Osteocyte (in vitro differentiated cells): ENCODE results near the gene GRN. TPM values are rescaled to one million over a fixed set of nuclear protein-coding genes. Genes with fewer than 3 reads are reported as not detected.
"Not testable (repeated sequence)": the region's sequence is repeated elsewhere in the genome, so short reads cannot be mapped to it uniquely, and the experiment has no call there.

Source experiments
- DNase-seq: peaks from one replicate; pipeline ENCODE4 v3.0.0; 2021; ENCODE audit warnings: mixed read lengths; ENCODE audit not compliant: unreplicated experiment; ENCODE audit errors: extremely low spot score
- H3K27ac Mint-ChIP-seq: one replicate; pipeline ENCODE4 v1.8.0; 2021; ENCODE audit warnings: mild to moderate bottlenecking, mixed read lengths; ENCODE audit not compliant: unreplicated experiment
- H3K27me3 Mint-ChIP-seq: one replicate; pipeline ENCODE4 v1.8.0; 2021; ENCODE audit warnings: mixed read lengths; ENCODE audit not compliant: unreplicated experiment
- H3K36me3 Mint-ChIP-seq: one replicate; pipeline ENCODE4 v1.8.0; 2021; ENCODE audit warnings: mixed read lengths; ENCODE audit not compliant: unreplicated experiment
- H3K4me1 Mint-ChIP-seq: one replicate; pipeline ENCODE4 v1.8.0; 2021; ENCODE audit warnings: mixed read lengths; ENCODE audit not compliant: unreplicated experiment
- H3K4me3 Mint-ChIP-seq: one replicate; pipeline ENCODE4 v1.8.0; 2021; ENCODE audit warnings: mild to moderate bottlenecking, moderate library complexity, mixed read lengths; ENCODE audit not compliant: unreplicated experiment
- H3K9me3 Mint-ChIP-seq: one replicate; pipeline ENCODE4 v1.8.0; 2021; ENCODE audit warnings: mixed read lengths; ENCODE audit not compliant: unreplicated experiment
- CTCF ChIP-seq: fragments of 200-600 bp; sonication (generic); IDR thresholded peaks from 2 replicates; pipeline ENCODE4 v1.5.0; 2021; ENCODE audit warnings: antibody characterized with exemption, mild to moderate bottlenecking, moderate library complexity
- total RNA-seq: library from RNA; stranded (reverse); gene quantifications from 2 replicates; pipeline ENCODE4 v1.2.1, GENCODE V29; 2021

GRN gene
- total RNA-seq, 1 donor from 2014 or later: 574 TPM

DNA sequence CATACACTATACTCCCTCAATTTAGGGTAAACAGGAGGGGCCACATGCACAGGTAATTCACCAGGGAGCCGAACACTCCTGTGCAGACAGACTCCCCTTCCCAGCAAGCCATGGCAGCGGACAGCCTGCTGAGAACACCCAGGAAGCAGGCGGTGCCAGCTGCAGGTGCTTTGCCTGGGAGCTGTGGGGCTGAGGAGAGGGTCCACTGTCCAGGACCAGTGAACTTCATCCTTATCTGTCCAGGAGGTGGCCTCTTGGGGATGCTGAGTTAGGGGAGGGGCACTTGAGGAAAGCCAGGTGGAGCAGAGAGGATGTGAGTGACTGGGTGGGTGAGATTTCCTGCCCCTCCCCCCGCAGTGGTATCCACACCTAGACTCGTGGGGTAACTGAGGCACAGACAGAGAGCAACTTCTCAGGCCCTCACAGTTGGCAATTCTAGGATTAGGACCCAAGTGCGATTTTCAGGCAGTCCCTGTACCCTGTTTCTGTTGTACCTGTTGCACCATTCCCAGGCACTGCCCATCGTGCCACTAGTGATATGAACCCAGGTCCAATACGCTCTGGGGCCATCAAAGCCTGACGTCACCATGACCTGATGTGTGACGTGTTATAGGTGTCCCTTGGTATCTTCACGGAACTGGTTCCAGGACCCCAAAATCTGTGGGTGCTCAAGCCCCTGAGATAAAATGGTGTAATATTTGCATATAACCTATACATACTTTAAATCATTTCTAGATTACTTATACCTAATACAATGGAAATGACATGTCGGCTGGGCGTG is 1.2 kb downstream of the GRN start:
- H3K27me3 Mint-ChIP-seq: peaks cover 1% of the 10 kb centered on the region
- no peak for DNase-seq
- H3K4me3 Mint-ChIP-seq: peak overlapping the region; percentile 95
- no peak for TF ChIP-seq CTCF
- peaks cover 16% of the 10 kb centered on the region for H3K4me1 Mint-ChIP-seq
- peaks cover 2% of the 10 kb centered on the region for H3K36me3 Mint-ChIP-seq
- H3K9me3 Mint-ChIP-seq: no peaks in the 10 kb centered on the region
- H3K27ac Mint-ChIP-seq: peak overlapping the region; percentile 86

DNA sequence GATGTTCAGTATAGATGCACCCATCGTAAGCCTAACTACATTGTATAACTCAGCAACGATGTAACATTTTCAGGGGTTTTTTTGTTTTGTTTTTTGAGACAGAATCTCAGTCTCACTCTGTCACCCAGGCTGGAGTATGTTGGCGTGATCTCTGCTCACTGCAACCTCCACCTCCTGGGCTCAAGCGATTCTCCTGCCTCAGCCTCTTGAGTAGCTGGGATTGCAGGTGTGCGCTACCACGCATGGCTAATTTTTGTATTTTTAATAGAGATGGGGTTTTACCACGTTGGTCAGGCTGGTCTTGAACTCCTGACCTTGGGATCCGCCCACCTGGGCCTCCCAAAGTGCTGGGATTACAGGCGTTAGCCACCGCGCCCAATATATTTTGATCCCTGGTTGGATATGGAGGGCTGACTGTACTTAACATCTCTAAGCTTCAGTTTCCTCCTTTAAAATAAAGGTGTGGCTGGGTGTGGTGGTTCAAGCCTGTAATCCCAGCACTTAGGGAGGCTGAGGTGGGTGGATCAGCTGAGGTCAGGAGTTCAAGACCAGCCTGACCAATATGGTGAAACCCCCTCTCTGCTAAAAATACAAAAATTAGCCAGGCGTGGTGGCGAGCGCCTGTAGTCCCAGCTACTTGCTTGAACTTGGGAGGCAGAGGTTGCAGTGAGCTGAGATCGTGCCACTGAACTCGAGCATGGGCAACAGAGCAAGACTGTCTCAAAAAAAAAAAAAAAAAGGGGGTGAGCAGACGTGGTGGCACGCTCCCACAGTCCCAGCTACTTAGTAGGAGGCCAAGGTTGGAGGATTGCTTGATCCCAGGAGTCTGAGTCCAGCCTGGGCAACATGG is 2.3 kb downstream of the GRN start:
- not testable (repeated sequence) for H3K9me3 Mint-ChIP-seq, H3K4me3 Mint-ChIP-seq, H3K36me3 Mint-ChIP-seq, DNase-seq, H3K27ac Mint-ChIP-seq, H3K27me3 Mint-ChIP-seq
- peaks cover 16% of the 10 kb centered on the region for H3K4me1 Mint-ChIP-seq

GRCh38 chr17:44348234-44348987 is 3.3 kb downstream of the GRN start:
- no peak for DNase-seq
- Mint-ChIP-seq H3K9me3 (no peaks in the 10 kb centered on the region), H3K27me3 (no peaks in the 10 kb centered on the region), H3K36me3 (peaks cover 14% of the 10 kb centered on the region), H3K4me1 (peaks cover 16% of the 10 kb centered on the region), H3K27ac (peak overlapping the region; percentile 18), H3K4me3 (no peak overlapping the region)
- TF ChIP-seq CTCF: no peak

DNA sequence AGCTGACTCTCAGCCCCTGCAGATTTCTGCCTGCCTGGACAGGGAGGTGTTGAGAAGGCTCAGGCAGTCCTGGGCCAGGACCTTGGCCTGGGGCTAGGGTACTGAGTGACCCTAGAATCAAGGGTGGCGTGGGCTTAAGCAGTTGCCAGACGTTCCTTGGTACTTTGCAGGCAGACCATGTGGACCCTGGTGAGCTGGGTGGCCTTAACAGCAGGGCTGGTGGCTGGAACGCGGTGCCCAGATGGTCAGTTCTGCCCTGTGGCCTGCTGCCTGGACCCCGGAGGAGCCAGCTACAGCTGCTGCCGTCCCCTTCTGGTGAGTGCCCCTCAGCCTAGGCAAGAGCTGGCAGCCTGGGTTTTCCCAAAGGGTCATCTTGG is 3.9 kb downstream of the GRN start:
- DNase-seq: no peak
- no peak for TF ChIP-seq CTCF
- Mint-ChIP-seq H3K27ac (no peak overlapping the region), H3K9me3 (no peaks in the 10 kb centered on the region), H3K4me1 (peaks cover 16% of the 10 kb centered on the region), H3K27me3 (no peaks in the 10 kb centered on the region), H3K36me3 (peaks cover 14% of the 10 kb centered on the region), H3K4me3 (no peak overlapping the region)

DNA sequence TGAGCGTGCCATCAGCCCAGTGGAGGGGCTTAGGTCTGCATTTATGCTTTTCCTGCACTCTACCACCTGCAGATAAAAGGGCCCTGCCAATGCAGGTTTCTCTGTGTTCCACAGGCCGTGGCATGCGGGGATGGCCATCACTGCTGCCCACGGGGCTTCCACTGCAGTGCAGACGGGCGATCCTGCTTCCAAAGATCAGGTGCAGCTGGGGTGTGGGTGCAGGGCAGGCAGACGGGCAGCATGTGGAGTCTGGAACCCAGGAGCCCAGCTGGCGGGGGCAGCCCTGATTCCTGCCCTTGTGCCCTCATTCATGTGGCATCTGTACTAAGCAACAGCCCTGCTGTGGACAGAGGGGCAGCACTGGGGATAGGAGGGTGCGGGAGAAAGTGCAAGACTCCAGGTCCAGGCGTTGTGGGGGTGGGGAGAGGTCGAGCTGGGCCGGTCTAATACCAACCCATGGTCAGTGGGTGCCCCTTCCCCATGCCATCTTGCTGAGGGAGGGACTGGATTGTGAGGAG is 4.5 kb downstream of the GRN start:
- no peak overlapping the region for H3K27ac Mint-ChIP-seq
- H3K4me1 Mint-ChIP-seq: peaks cover 14% of the 10 kb centered on the region
- H3K36me3 Mint-ChIP-seq: peaks cover 14% of the 10 kb centered on the region
- no peak for TF ChIP-seq CTCF
- no peak for DNase-seq
- H3K4me3 Mint-ChIP-seq: no peak overlapping the region
- H3K9me3 Mint-ChIP-seq: no peaks in the 10 kb centered on the region
- H3K27me3 Mint-ChIP-seq: no peaks in the 10 kb centered on the region
